HepG2 (cell line): ENCODE results near the gene BDH2. TPM values are rescaled to one million over a fixed set of nuclear protein-coding genes. Genes with fewer than 3 reads are reported as not detected.

Experiments used
- ATAC-seq: fragments of 200-7000 bp; cut with Tn5 transposase; 3 replicates; pipeline ENCODE4 v1.9.1; 2020; ENCODE audit warnings: mild to moderate bottlenecking, moderate library complexity
- BruUV-seq: library from RNA; stranded (reverse); fragments of 400-500 nt; replicated peaks from 2 replicates; lab custom pipeline; 2021; lab: Mats Ljungman, UMichigan
- CTCF ChIA-PET: fragments of 300-600 bp; formaldehyde crosslinking; extraction: SDS; loops from one replicate; lab custom pipeline; 2021; ENCODE audit warnings: low total read pairs, inconsistent platforms, low intra/inter-chr PET ratio; lab: Yijun Ruan, JAX
- POLR2A ChIA-PET: fragments of 350-600 bp; sonication (Branson Sonifier 250); formaldehyde crosslinking; loops from one replicate; lab custom pipeline; 2020; ENCODE audit warnings: antibody characterized with exemption, inconsistent platforms; lab: Yijun Ruan, JAX
- DNase-seq: peaks from one replicate; pipeline ENCODE4 v3.0.0-alpha.2; 2015; ENCODE audit warnings: low spot score
- FAIRE-seq: peaks from 3 replicates; lab custom pipeline; 2011; peaks lifted over from hg19 to GRCh38; lab: Jason Lieb, UNC
- H2AFZ ChIP-seq: one replicate; pipeline ENCODE4 v1.6.1; 2011; ENCODE audit warnings: low read length, inconsistent platforms
- H3K27ac ChIP-seq: fragments of 300-600 bp; 3 replicates; pipeline ENCODE4 v1.8.0; 2011; ENCODE audit warnings: mixed run types, mild to moderate bottlenecking, mixed read lengths, low read length, inconsistent platforms; ENCODE audit not compliant: insufficient read depth; ENCODE audit errors: extremely low read length
- H3K27me3 ChIP-seq, 2 experiments: fragments of 200-600 bp in 1 of 2; 2 replicates in 1 of 2; 3 replicates in 1 of 2; pipeline versions ENCODE4 v1.6.0 to v1.8.0; 2011; ENCODE audit warnings: low read length in 2 of 2, mild to moderate bottlenecking in 2 of 2, moderate library complexity in 2 of 2, inconsistent platforms in 1 of 2; ENCODE audit not compliant: insufficient read depth in 2 of 2, control insufficient read depth in 1 of 2
- H3K36me3 ChIP-seq, 2 experiments: fragments of 200-600 bp in 1 of 2; replicated peaks in 1 of 2; 2 replicates in 1 of 2; 3 replicates in 1 of 2; pipeline versions ENCODE4 v1.5.1 to v1.8.0; 2011; ENCODE audit warnings: low read length in 2 of 2, inconsistent platforms in 1 of 2; ENCODE audit not compliant: insufficient read depth in 2 of 2, control insufficient read depth in 1 of 2
- H3K4me1 ChIP-seq: 2 replicates; pipeline ENCODE4 v1.5.1; 2012; ENCODE audit warnings: low read length, inconsistent platforms; ENCODE audit not compliant: insufficient read depth
- H3K4me2 ChIP-seq: 2 replicates; pipeline ENCODE4 v1.6.0; 2011; ENCODE audit warnings: low read depth, low read length, inconsistent platforms
- H3K4me3 ChIP-seq, 3 experiments: fragments of 200-600 bp in 1 of 3; sonication (generic), shearing (Covaris generic) in 1 of 3; replicated peaks in 1 of 3; 2 replicates each; pipeline ENCODE4 v1.5.1; 2011 to 2016; ENCODE audit warnings: low read length in 3 of 3, inconsistent platforms in 2 of 3, low read depth in 2 of 3, mild to moderate bottlenecking in 2 of 3, control low read depth in 1 of 3, mixed read lengths in 1 of 3; ENCODE audit not compliant: insufficient read depth in 1 of 3
- H3K79me2 ChIP-seq: one replicate; pipeline ENCODE4 v1.6.1; 2011; ENCODE audit warnings: low read length, inconsistent platforms; ENCODE audit not compliant: insufficient read depth
- H3K9ac ChIP-seq: 2 replicates; pipeline ENCODE4 v1.6.0; 2011; ENCODE audit warnings: mild to moderate bottlenecking, low read depth, low read length, inconsistent platforms; ENCODE audit not compliant: insufficient read depth
- H3K9me3 ChIP-seq: 2 replicates; pipeline ENCODE4 v1.5.1; 2012; ENCODE audit warnings: mild to moderate bottlenecking, low read length
- H4K20me1 ChIP-seq: 2 replicates; pipeline ENCODE4 v1.6.0; 2011; ENCODE audit warnings: inconsistent platforms, mild to moderate bottlenecking, low read length, moderate library complexity; ENCODE audit not compliant: insufficient read depth
- AGO2 ChIP-seq: fragments of 200-400 bp; formaldehyde crosslinking; optimal IDR thresholded peaks from 2 replicates; pipeline ENCODE3; 2017; ENCODE audit warnings: mild to moderate bottlenecking, low read depth, low read length, moderate library complexity
- CC2D1A ChIP-seq: sonication (generic); formaldehyde crosslinking; IDR thresholded peaks from 2 replicates; pipeline ENCODE4 v1.8.1; 2023; ENCODE audit warnings: mild to moderate bottlenecking, missing genetic modification reagents
- FOXA1 ChIP-seq, 2 experiments: fragments of 450-650 bp in 1 of 2; sonication (generic) in 1 of 2; formaldehyde crosslinking in 1 of 2; IDR thresholded peaks; 2 replicates each; pipeline versions ENCODE4 v1.4.0 to v1.6.1; 2016 to 2020; ENCODE audit warnings: missing genetic modification reagents in 1 of 2
- GABPA ChIP-seq, 2 experiments: IDR thresholded peaks; 2 replicates each; pipeline ENCODE4 v1.6.1; 2011 to 2016; ENCODE audit warnings: low read depth in 2 of 2, low read length in 1 of 2, missing biosample characterization in 1 of 2, missing genetic modification characterization in 1 of 2
- HNF4G ChIP-seq, 2 experiments: sonication (generic) in 1 of 2; formaldehyde crosslinking in 1 of 2; IDR thresholded peaks; 2 replicates each; pipeline versions ENCODE4 v1.4.0 to v1.6.1; 2011 to 2020; ENCODE audit warnings: borderline replicate concordance in 2 of 2, low read depth in 2 of 2, mild to moderate bottlenecking in 2 of 2, low read length in 1 of 2, missing genetic modification reagents in 1 of 2, moderate library complexity in 1 of 2
- MED13 ChIP-seq: sonication (generic); formaldehyde crosslinking; IDR thresholded peaks from 2 replicates; pipeline ENCODE4 v1.5.0; 2020; ENCODE audit warnings: missing genetic modification reagents
- RERE ChIP-seq: IDR thresholded peaks from 2 replicates; pipeline ENCODE4 v1.6.1; 2016; ENCODE audit warnings: low read depth, missing genetic modification reagents, missing compliant biosample characterization
- RNF219 ChIP-seq: sonication (generic); formaldehyde crosslinking; IDR thresholded peaks from 2 replicates; pipeline ENCODE4 v1.5.0; 2020; ENCODE audit warnings: mild to moderate bottlenecking, missing genetic modification reagents
- SALL1 ChIP-seq: sonication (generic); formaldehyde crosslinking; IDR thresholded peaks from 2 replicates; pipeline ENCODE4 v1.8.0; 2022; ENCODE audit warnings: mild to moderate bottlenecking, missing genetic modification reagents
- SOX5 ChIP-seq: IDR thresholded peaks from 2 replicates; pipeline ENCODE4 v1.6.1; 2016; ENCODE audit warnings: borderline replicate concordance
- SP2 ChIP-seq: sonication (generic); formaldehyde crosslinking; IDR thresholded peaks from 2 replicates; pipeline ENCODE4 v1.5.1; 2020; ENCODE audit warnings: mild to moderate bottlenecking, missing genetic modification reagents
- TEAD3 ChIP-seq: optimal IDR thresholded peaks from 2 replicates; pipeline ENCODE3; 2016; ENCODE audit warnings: borderline replicate concordance
- TRAFD1 ChIP-seq: sonication (generic); formaldehyde crosslinking; IDR thresholded peaks from 2 replicates; pipeline ENCODE4 v1.5.1; 2020; ENCODE audit warnings: missing genetic modification reagents, mild to moderate bottlenecking, borderline replicate concordance
- ZNF331 ChIP-seq: sonication (generic); formaldehyde crosslinking; IDR thresholded peaks from 2 replicates; pipeline ENCODE4 v1.4.0; 2020; ENCODE audit warnings: missing genetic modification reagents
- ZNF607 ChIP-seq: sonication (generic); formaldehyde crosslinking; IDR thresholded peaks from 2 replicates; pipeline ENCODE4 v1.5.1; 2020; ENCODE audit warnings: missing genetic modification reagents, mild to moderate bottlenecking, borderline replicate concordance
- ZNF660 ChIP-seq: sonication (generic); formaldehyde crosslinking; IDR thresholded peaks from 2 replicates; pipeline ENCODE4 v1.5.1; 2020; ENCODE audit warnings: mild to moderate bottlenecking, low read depth, missing genetic modification reagents, borderline replicate concordance
- WGBS: methylation state at CpG from one replicate; pipeline ENCODE4 v1.1.6; 2017; ENCODE audit warnings: low lambda C conversion rate; 5-methylcytosine and 5-hydroxymethylcytosine counted together
- in situ Hi-C: cut with HindIII; loops from 2 replicates; pipeline ENCODE4 v1.10.0; 2017; ENCODE audit warnings: low pct_unique_long_range_greater_than_20kb; ENCODE audit not compliant: extremely low pct_ligation_motif_present
- intact Hi-C: fragments of 100-400 bp; cut with micrococcal nuclease; formaldehyde crosslinking; loops from one replicate; pipeline ENCODE4 v1.10.0; 2022; ENCODE audit not compliant: unreplicated experiment
- polyA plus RNA-seq, 8 experiments: library from polyadenylated mRNA; depleted of rRNA in 3 of 8; stranded (reverse) in 7 of 8; unstranded in 1 of 8; fragments of >200 nt; fragmentation: Illumina TruSeq in 4 of 8; extraction: Trizol in 4 of 8; gene quantifications; 2 replicates each; pipeline versions ENCODE4 v1.2.1 to v1.2.3, GENCODE V29; 2011 to 2016; ENCODE audit warnings: low read depth in 4 of 8, missing spikeins in 1 of 8, mixed read lengths in 1 of 8; ENCODE audit not compliant: insufficient read depth in 1 of 8
- total RNA-seq, 5 experiments: library from RNA; depleted of rRNA; stranded (reverse); fragments of >200 nt; fragmentation: Illumina TruSeq; extraction: Trizol; gene quantifications; 2 replicates each; pipeline ENCODE4 v1.2.3, GENCODE V29; 2016; ENCODE audit warnings: low read depth in 1 of 5

The BDH2 gene
- total and polyA plus RNA-seq, 2 of the 13 experiments (the other 11 are each of a cell fraction or from before 2014, with no cell fraction given): 34.8 to 46.2 TPM

GRCh38 chr4:103029300-103029699, 70.3 kb downstream of the BDH2 start:
- no peaks in the 10 kb centered on the region for H3K79me2 ChIP-seq
- H3K9me3 ChIP-seq: no peaks in the 10 kb centered on the region
- H2AFZ ChIP-seq: no peak overlapping the region
- no peak overlapping the region for H3K27ac ChIP-seq
- H3K9ac ChIP-seq: no peak overlapping the region
- FAIRE-seq (no peak), DNase-seq (no peak), ATAC-seq (no peak)
- no peaks in the 10 kb centered on the region for H3K27me3 ChIP-seq
- 88% methylated on average over 1 of the region's 1 CpG for WGBS
- H3K36me3 ChIP-seq: peaks cover 3 to 29% of the 10 kb centered on the region in 2 experiments; a peak in 3 of 5 replicates
- H4K20me1 ChIP-seq: no peaks in the 10 kb centered on the region
- ChIA-PET CTCF (no interaction called here), POLR2A (no interaction called here)
- in situ Hi-C loops: no loop called here
- no peak overlapping the region for H3K4me2 ChIP-seq
- intact Hi-C loops: no loop called here
- no peaks in the 10 kb centered on the region for H3K4me1 ChIP-seq
- BruUV-seq: no TSS peak
- H3K4me3 ChIP-seq: no peak overlapping the region
- TF ChIP-seq ZNF331 (no peak), CC2D1A (no peak), GABPA (IDR thresholded peaks at IDR 0.05; ENCODE audit: low read depth, low read length) (no peak), GABPA (CRISPR knock-in tag; IDR thresholded peaks at IDR 0.05; ENCODE audit: low read depth) (no peak), RNF219 (CRISPR knock-in tag) (no peak), SALL1 (CRISPR knock-in tag) (no peak), TEAD3 (CRISPR knock-in tag) (no peak), ZNF607 (CRISPR knock-in tag) (no peak), MED13 (CRISPR knock-in tag) (no peak), ZNF660 (CRISPR knock-in tag) (no peak), FOXA1 (IDR thresholded peaks at IDR 0.05) (no peak), FOXA1 (CRISPR knock-in tag; IDR thresholded peaks at IDR 0.05) (no peak), HNF4G (IDR thresholded peaks at IDR 0.05; ENCODE audit: borderline replicate concordance, low read depth, low read length) (no peak), HNF4G (CRISPR knock-in tag; IDR thresholded peaks at IDR 0.05; ENCODE audit: borderline replicate concordance, low read depth) (no peak), RERE (CRISPR knock-in tag) (no peak), SOX5 (CRISPR knock-in tag) (no peak), AGO2 (no peak), TRAFD1 (CRISPR knock-in tag) (no peak), SP2 (no peak)
